ENCODE data around the gene SUPT4H1. TPM values are rescaled to one million over a fixed set of nuclear protein-coding genes. Genes with fewer than 3 reads are reported as not detected.

SUPT4H1 gene
- total RNA-seq, 1 experiment from 2014 or later: 109 TPM

DNA sequence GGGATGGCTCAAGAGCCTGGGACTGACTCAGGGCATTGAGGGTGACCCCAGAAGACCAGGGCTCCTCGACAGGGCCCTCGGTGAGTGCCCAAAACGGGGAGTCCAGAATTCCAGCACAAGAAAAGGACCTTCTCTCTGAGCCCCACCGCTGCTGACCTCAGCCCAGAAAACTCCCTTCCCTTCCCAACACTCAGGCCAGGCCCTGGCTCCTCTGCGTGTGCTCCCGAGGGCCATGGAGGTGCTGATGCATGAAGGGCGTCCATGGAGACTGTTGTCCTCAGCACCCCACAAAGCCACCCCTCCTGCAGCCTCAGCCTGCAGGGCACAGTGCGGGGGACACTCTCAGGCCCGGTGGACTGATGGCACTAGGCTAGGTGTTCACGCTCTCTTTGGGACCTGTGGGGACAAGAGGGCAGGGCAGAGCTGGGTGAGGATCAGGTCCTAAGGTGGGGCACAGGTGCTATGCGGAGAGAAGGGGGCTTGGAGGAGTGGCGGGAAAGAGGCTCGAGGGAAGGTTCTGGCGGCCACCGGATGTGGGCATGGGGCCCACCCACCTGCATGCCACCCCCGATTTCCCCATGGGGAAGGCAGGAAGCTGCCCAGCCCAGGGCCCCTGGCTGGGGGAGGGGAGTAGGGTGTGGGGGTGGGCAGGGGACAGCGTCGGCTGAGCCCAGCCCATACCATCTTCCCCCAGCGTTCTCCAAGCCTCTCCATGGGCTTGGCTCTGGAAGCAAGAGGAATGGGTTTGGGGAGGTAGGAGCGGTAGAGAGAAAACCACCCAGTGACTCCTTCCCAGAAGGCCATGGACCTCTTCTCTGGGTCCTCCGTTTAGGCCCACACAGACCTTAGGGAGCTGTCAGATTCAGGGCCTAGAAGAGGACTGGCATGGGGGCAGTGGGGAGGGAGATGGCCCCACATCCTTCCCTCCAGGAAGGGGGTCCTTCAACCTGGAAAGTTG lies 18.9 kb downstream of the SUPT4H1 start:
- no peaks in the 10 kb centered on the region for H3K79me2 ChIP-seq (ENCODE audit: insufficient read depth, low read length)
- H3K79me1 ChIP-seq (ENCODE audit: insufficient read depth, low read depth, low read length, poor library complexity, severe bottlenecking): no peaks in the 10 kb centered on the region
- H3K36me3 Mint-ChIP-seq (ENCODE audit: insufficient read depth in 1 of 3, low read depth in 3 of 3): no peaks in the 10 kb centered on the region
- no peaks in the 10 kb centered on the region for H4K20me1 ChIP-seq (ENCODE audit: control insufficient read depth, insufficient read depth, insufficient read length)
- TF ChIP-seq, protein P1, sequence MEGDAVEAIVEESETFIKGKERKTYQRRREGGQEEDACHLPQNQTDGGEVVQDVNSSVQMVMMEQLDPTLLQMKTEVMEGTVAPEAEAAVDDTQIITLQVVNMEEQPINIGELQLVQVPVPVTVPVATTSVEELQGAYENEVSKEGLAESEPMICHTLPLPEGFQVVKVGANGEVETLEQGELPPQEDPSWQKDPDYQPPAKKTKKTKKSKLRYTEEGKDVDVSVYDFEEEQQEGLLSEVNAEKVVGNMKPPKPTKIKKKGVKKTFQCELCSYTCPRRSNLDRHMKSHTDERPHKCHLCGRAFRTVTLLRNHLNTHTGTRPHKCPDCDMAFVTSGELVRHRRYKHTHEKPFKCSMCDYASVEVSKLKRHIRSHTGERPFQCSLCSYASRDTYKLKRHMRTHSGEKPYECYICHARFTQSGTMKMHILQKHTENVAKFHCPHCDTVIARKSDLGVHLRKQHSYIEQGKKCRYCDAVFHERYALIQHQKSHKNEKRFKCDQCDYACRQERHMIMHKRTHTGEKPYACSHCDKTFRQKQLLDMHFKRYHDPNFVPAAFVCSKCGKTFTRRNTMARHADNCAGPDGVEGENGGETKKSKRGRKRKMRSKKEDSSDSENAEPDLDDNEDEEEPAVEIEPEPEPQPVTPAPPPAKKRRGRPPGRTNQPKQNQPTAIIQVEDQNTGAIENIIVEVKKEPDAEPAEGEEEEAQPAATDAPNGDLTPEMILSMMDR (conservative IDR thresholded peaks at IDR 0.05): no peak
- H3K14ac ChIP-seq (ENCODE audit: insufficient read depth, low read length): no peak overlapping the region
- H3K4me1 Mint-ChIP-seq: peaks cover 45 to 58% of the 10 kb centered on the region in 2 experiments
- H3K27me3 ChIP-seq (ENCODE audit: insufficient read depth, low read length): no peaks in the 10 kb centered on the region
- peak; percentile 30 for DNase-seq
- no peak overlapping the region for H2BK20ac ChIP-seq (ENCODE audit: low read depth, low read length, poor library complexity, severe bottlenecking)
- no peak overlapping the region for H3K4me2 ChIP-seq (ENCODE audit: insufficient read depth, insufficient read length, low read length)
- no peak overlapping the region for H2AFZ ChIP-seq (ENCODE audit: low read length)
- H3K23me2 ChIP-seq (ENCODE audit: insufficient read length, low read depth, low read length, poor library complexity, severe bottlenecking): no peaks in the 10 kb centered on the region
- no peak overlapping the region for H3K4me3 Mint-ChIP-seq
- no peak overlapping the region for H3K18ac ChIP-seq (ENCODE audit: insufficient read length, low read depth, low read length)
- no peak overlapping the region for H2BK15ac ChIP-seq (ENCODE audit: low read depth, low read length)
- H2AK5ac ChIP-seq (ENCODE audit: insufficient read length, low read length): no peak overlapping the region
- H3K23ac ChIP-seq (ENCODE audit: insufficient read length, low read depth, low read length): no peak overlapping the region
- H3K9ac ChIP-seq (ENCODE audit: extremely low read depth, insufficient read length, low read length): no peak overlapping the region
- H3K4me1 ChIP-seq (ENCODE audit: insufficient read depth, low read length): peaks cover 11% of the 10 kb centered on the region; the same call in 1 of the 2 replicates
- no peak overlapping the region for H4K5ac ChIP-seq (ENCODE audit: insufficient read length, low read depth, low read length)
- peaks cover 8% of the 10 kb centered on the region for H3K27me3 Mint-ChIP-seq (ENCODE audit: low read depth)
- H3K9me3 ChIP-seq (ENCODE audit: control insufficient read depth, low read depth, low read length): no peaks in the 10 kb centered on the region
- no CpG with 5 or more reads among the region's 21 CpGs for WGBS (ENCODE audit: extremely low coverage, insufficient read length, low lambda C conversion rate)
- H2BK120ac ChIP-seq (ENCODE audit: low read depth, low read length, poor library complexity, severe bottlenecking): no peak overlapping the region
- H3K56ac ChIP-seq (ENCODE audit: insufficient read length, low read depth, low read length): no peak overlapping the region
- no peak overlapping the region for H2BK12ac ChIP-seq (ENCODE audit: insufficient read length, low read depth, low read length)
- H3K4ac ChIP-seq (ENCODE audit: low read depth, low read length): no peak overlapping the region
- H3K27ac ChIP-seq (ENCODE audit: insufficient read length, low read depth, low read length): no peak overlapping the region
- H3K9me3 Mint-ChIP-seq: no peaks in the 10 kb centered on the region
- H3K27ac Mint-ChIP-seq: 0 out of 7 replicates have a peak overlapping the region, but pooled peaks of 1 of the 3 experiments have one; percentile 48
- no peak overlapping the region for H3T11ph ChIP-seq (ENCODE audit: low read length)
- no peak overlapping the region for H4K91ac ChIP-seq (ENCODE audit: insufficient read length, low read depth, low read length)
- no peak overlapping the region for H2BK5ac ChIP-seq (ENCODE audit: insufficient read length, low read length)
- no peak overlapping the region for H4K8ac ChIP-seq (replicated peaks; ENCODE audit: insufficient read length, low read depth, low read length)

Data from H9 (cell line).